ENCODE measurements around the gene PDE6A. TPM values are rescaled to one million over a fixed set of nuclear protein-coding genes. Genes with fewer than 3 reads are reported as not detected.

Gene PDE6A
- total and polyA plus RNA-seq, 2 donors (not counting 3 experiments of a cell fraction or from before 2014, with no cell fraction given), result not detected

- dilution Hi-C loops (cut with MboI; ENCODE audit: extremely low pct_ligation_motif_present, low sequenced_read_pairs) (no loop called here), intact Hi-C loops (cut with micrococcal nuclease) (loop anchor here (1.0 to 2.0 kb wide), 6 partner anchors 28 to 325 kb away; no protein-coding TSS in a partner anchor)
- H3K36me3 ChIP-seq (ENCODE audit: control insufficient read depth in 2 of 2, extremely low read depth in 1 of 2, insufficient read depth in 2 of 2, low read length in 2 of 2), result no peaks in the 10 kb centered on the region
- peak; percentile 48 to 57 for TF ChIP-seq CTCF (IDR thresholded peaks at IDR 0.05; ENCODE audit: extremely low read depth in 1 of 2, insufficient read depth in 1 of 2, low read depth in 1 of 2, low read length in 2 of 2)
- no peak for TF ChIP-seq POLR2AphosphoS5 (IDR thresholded peaks at IDR 0.05; ENCODE audit: insufficient read depth, low read depth, low read length)
- H3K9me3 ChIP-seq (replicated peaks; ENCODE audit: control insufficient read depth, insufficient read depth, low read length), result no peaks in the 10 kb centered on the region
- no peaks in the 10 kb centered on the region for H3K9me1 ChIP-seq (replicated peaks; ENCODE audit: control insufficient read depth, extremely low read depth, insufficient read depth, low read length)
- ChIA-PET POLR2A (no interaction called here), CTCF (interaction anchor here (0.5 to 13.6 kb wide), 35 partner anchors 10 to 326 kb away, joined by 3 to 421 read pairs (median 4); no protein-coding TSS in a partner anchor)
- peak; percentile 64 for DNase-seq (ENCODE audit: low read depth, low spot score)
- H3K4me1 ChIP-seq (ENCODE audit: control insufficient read depth, extremely low read depth, insufficient read depth, low read length), result peaks cover 21% of the 10 kb centered on the region
- peak; percentile 81 for FAIRE-seq
- no peak overlapping the region for H2AFZ ChIP-seq (ENCODE audit: low read depth, low read length)
- no peaks in the 10 kb centered on the region for H4K20me1 ChIP-seq (replicated peaks; ENCODE audit: control insufficient read depth, extremely low read depth, insufficient read depth, low read length)
- no peak overlapping the region for H3K9ac ChIP-seq (replicated peaks; ENCODE audit: extremely low read depth, insufficient read depth, low read length)
- BruUV-seq (replicated peaks), result no TSS peak
- no peaks in the 10 kb centered on the region for H3K27me3 ChIP-seq (ENCODE audit: control insufficient read depth in 2 of 2, insufficient read depth in 2 of 2, low read length in 2 of 2)
- no peak overlapping the region for H3K4me3 ChIP-seq (replicated peaks in 1 of 3; ENCODE audit: insufficient read depth in 1 of 3, low read depth in 1 of 3, low read length in 3 of 3)
- no peaks in the 10 kb centered on the region for H3K79me2 ChIP-seq (ENCODE audit: control insufficient read depth, insufficient read depth, low read length)
- no peak overlapping the region for H3K4me2 ChIP-seq (ENCODE audit: insufficient read depth, low read length)
- H3K27ac ChIP-seq (ENCODE audit: insufficient read depth, low read depth, low read length), result no peak overlapping the region
Measured at GRCh38 chr5:149961957-149962409, 17.4 kb upstream of the PDE6A start.

- peak overlapping the region; percentile 96 for H2AFZ ChIP-seq (ENCODE audit: low read depth, low read length)
- CTCF ChIA-PET, result interaction anchor here (0.7 to 13.6 kb wide), 22 partner anchors 10 to 294 kb away, joined by 3 to 421 read pairs (median 5); no protein-coding TSS in a partner anchor
- BruUV-seq (replicated peaks), result TSS peak; percentile 47
- intact Hi-C loops (cut with micrococcal nuclease), result loop anchor here (1.0 to 2.0 kb wide), 2 partner anchors 58 to 324 kb away; no protein-coding TSS in a partner anchor
- peak overlapping the region; percentile 79 for H3K4me2 ChIP-seq (ENCODE audit: insufficient read depth, low read length)
- FAIRE-seq (no peak), DNase-seq (ENCODE audit: low read depth, low spot score) (peak; percentile 19)
- H3K27me3 ChIP-seq (ENCODE audit: control insufficient read depth in 2 of 2, insufficient read depth in 2 of 2, low read length in 2 of 2), result no peaks in the 10 kb centered on the region
- dilution Hi-C loops (cut with MboI; ENCODE audit: extremely low pct_ligation_motif_present, low sequenced_read_pairs), result no loop called here
- TF ChIP-seq EZH2 (IDR thresholded peaks at IDR 0.05; ENCODE audit: borderline replicate concordance, low read depth, low read length, severe bottlenecking) (no peak), POLR2AphosphoS5 (IDR thresholded peaks at IDR 0.05; ENCODE audit: insufficient read depth, low read depth, low read length) (no peak), FOS (IDR thresholded peaks at IDR 0.05; ENCODE audit: borderline replicate concordance, insufficient read depth, low read length) (no peak), POLR2A (IDR thresholded peaks at IDR 0.05; ENCODE audit: low read depth, low read length) (no peak), CTCF (IDR thresholded peaks at IDR 0.05; ENCODE audit: extremely low read depth in 1 of 2, insufficient read depth in 1 of 2, low read depth in 1 of 2, low read length in 2 of 2) (no peak), MAX (IDR thresholded peaks at IDR 0.05; ENCODE audit: insufficient read depth, insufficient read length) (no peak), GATA2 (IDR thresholded peaks at IDR 0.05; ENCODE audit: insufficient read depth, insufficient read length, low read depth, low read length) (no peak), MYC (IDR thresholded peaks at IDR 0.05; ENCODE audit: low read depth, low read length) (no peak), JUN (IDR thresholded peaks at IDR 0.05; ENCODE audit: borderline replicate concordance, insufficient read depth, insufficient read length, low read depth) (no peak)
- no peaks in the 10 kb centered on the region for H3K9me3 ChIP-seq (replicated peaks; ENCODE audit: control insufficient read depth, insufficient read depth, low read length)
- no peaks in the 10 kb centered on the region for H3K36me3 ChIP-seq (ENCODE audit: control insufficient read depth in 2 of 2, extremely low read depth in 1 of 2, insufficient read depth in 2 of 2, low read length in 2 of 2)
- no peaks in the 10 kb centered on the region for H3K9me1 ChIP-seq (replicated peaks; ENCODE audit: control insufficient read depth, extremely low read depth, insufficient read depth, low read length)
- peak overlapping the region; percentile 85 for H3K27ac ChIP-seq (ENCODE audit: insufficient read depth, low read depth, low read length)
- no peaks in the 10 kb centered on the region for H3K79me2 ChIP-seq (ENCODE audit: control insufficient read depth, insufficient read depth, low read length)
- peaks cover 21% of the 10 kb centered on the region for H3K4me1 ChIP-seq (ENCODE audit: control insufficient read depth, extremely low read depth, insufficient read depth, low read length)
- no peaks in the 10 kb centered on the region for H4K20me1 ChIP-seq (replicated peaks; ENCODE audit: control insufficient read depth, extremely low read depth, insufficient read depth, low read length)
- POLR2A ChIA-PET, result no interaction called here
- peak overlapping the region; percentile 71 to 76 (median 74) for H3K4me3 ChIP-seq (replicated peaks in 1 of 3; ENCODE audit: insufficient read depth in 1 of 3, low read depth in 1 of 3, low read length in 3 of 3)
- H3K9ac ChIP-seq (replicated peaks; ENCODE audit: extremely low read depth, insufficient read depth, low read length), result peak overlapping the region; percentile 72
Measured at GRCh38 chr5:149961186-149961685, 16.6 kb upstream of the PDE6A start.
